ENCODE data around the gene CCDC30.
A peak's percentile ranks its signal among the peaks of the same experiment; 100 is the strongest.

The CCDC30 gene

GRCh38 chr1:42453386-42453785, 9.7 kb upstream of the CCDC30 start:
- Histone ChIP-seq H4K20me1 (ENCODE audit: insufficient read depth, low read length, poor library complexity, severe bottlenecking) (peaks cover 6% of the 10 kb centered on the region), H3F3A (ENCODE audit: low read depth) (no peaks in the 10 kb centered on the region)
- TF ChIP-seq EZH2phosphoT487 (IDR thresholded peaks at IDR 0.05; ENCODE audit: borderline replicate concordance) (no peak), CTCF (conservative IDR thresholded peaks at IDR 0.05; ENCODE audit: low read length) (no peak)

GRCh38 chr1:42454403-42454802, 8.7 kb upstream of the CCDC30 start:
- H3K36me3 ChIP-seq (ENCODE audit: insufficient read depth, low read length): peaks cover 4% of the 10 kb centered on the region; the same call in 1 of the 2 replicates
- no peak overlapping the region for H3K4me3 ChIP-seq (ENCODE audit: low read length, poor library complexity, severe bottlenecking)
- H3F3A ChIP-seq (ENCODE audit: low read depth): no peaks in the 10 kb centered on the region
- peaks cover 23% of the 10 kb centered on the region for H3K79me2 ChIP-seq (ENCODE audit: insufficient read depth, low read length)
- H3K9me2 ChIP-seq (replicated peaks; ENCODE audit: low read depth, low read length): no peaks in the 10 kb centered on the region
- H3K4me2 ChIP-seq (ENCODE audit: low read depth, low read length, poor library complexity, severe bottlenecking): no peak overlapping the region
- no peaks in the 10 kb centered on the region for H3K9me3 ChIP-seq (ENCODE audit: insufficient read depth, low read depth, low read length)
- TF ChIP-seq EZH2phosphoT487 (IDR thresholded peaks at IDR 0.05; ENCODE audit: borderline replicate concordance) (no peak), CTCF (conservative IDR thresholded peaks at IDR 0.05; ENCODE audit: low read length) (no peak)
- H3K4me1 ChIP-seq (ENCODE audit: insufficient read depth, low read length, poor library complexity, severe bottlenecking): peaks cover 17% of the 10 kb centered on the region
- H2AFZ ChIP-seq (ENCODE audit: low read length): no peak overlapping the region
- peaks cover 8% of the 10 kb centered on the region for H4K20me1 ChIP-seq (ENCODE audit: insufficient read depth, low read length, poor library complexity, severe bottlenecking)
- no peak overlapping the region for H3K9ac ChIP-seq (ENCODE audit: low read depth, low read length, poor library complexity, severe bottlenecking)
- H3K27me3 ChIP-seq (ENCODE audit: insufficient read depth, low read length, poor library complexity, severe bottlenecking): no peaks in the 10 kb centered on the region

More at GRCh38 chr1:42453386-42453785, 9.7 kb upstream of the CCDC30 start:
- Histone ChIP-seq H3K9me3 (ENCODE audit: insufficient read depth, low read depth, low read length) (no peaks in the 10 kb centered on the region), H3K4me3 (ENCODE audit: low read length, poor library complexity, severe bottlenecking) (no peak overlapping the region), H3K9me2 (replicated peaks; ENCODE audit: low read depth, low read length) (no peaks in the 10 kb centered on the region), H3K9ac (ENCODE audit: low read depth, low read length, poor library complexity, severe bottlenecking) (no peak overlapping the region), H3K79me2 (ENCODE audit: insufficient read depth, low read length) (peaks cover 17% of the 10 kb centered on the region), H3K4me2 (ENCODE audit: low read depth, low read length, poor library complexity, severe bottlenecking) (no peak overlapping the region), H3K36me3 (ENCODE audit: insufficient read depth, low read length) (0 out of 2 replicates have a peak, but pooled peaks cover under 1% of the 10 kb centered on the region), H3K4me1 (ENCODE audit: insufficient read depth, low read length, poor library complexity, severe bottlenecking) (peaks cover 13% of the 10 kb centered on the region), H2AFZ (ENCODE audit: low read length) (no peak overlapping the region), H3K27me3 (ENCODE audit: insufficient read depth, low read length, poor library complexity, severe bottlenecking) (no peaks in the 10 kb centered on the region)

GRCh38 chr1:42456010-42456753, 6.9 kb upstream of the CCDC30 start, which contains the start of the genes PPCS and ZMYND12:
TSS of gene PPCS (plus strand) at chr1:42456543. CDS start at chr1:42456566, 23 bp downstream.
TSS of gene ZMYND12 (minus strand) at chr1:42456022. CDS start at chr1:42455997, 25 bp downstream.
- H3K9me3 ChIP-seq (ENCODE audit: insufficient read depth, low read depth, low read length): no peaks in the 10 kb centered on the region
- H3K4me1 ChIP-seq (ENCODE audit: insufficient read depth, low read length, poor library complexity, severe bottlenecking): peaks cover 17% of the 10 kb centered on the region
- peak within 1 kb of the TSS; percentile 98 for H2AFZ ChIP-seq (ENCODE audit: low read length)
- peak within 1 kb of the TSS; percentile 97 for H3K4me2 ChIP-seq (ENCODE audit: low read depth, low read length, poor library complexity, severe bottlenecking)
- H3K79me2 ChIP-seq (ENCODE audit: insufficient read depth, low read length): peaks cover 23% of the 10 kb centered on the region
- peak within 1 kb of the TSS; percentile 88 for H3K4me3 ChIP-seq (ENCODE audit: low read length, poor library complexity, severe bottlenecking)
- peaks cover 4% of the 10 kb centered on the region; the same call in 1 of the 2 replicates for H3K36me3 ChIP-seq (ENCODE audit: insufficient read depth, low read length)
- no peaks in the 10 kb centered on the region for H3F3A ChIP-seq (ENCODE audit: low read depth)
- TF ChIP-seq EZH2phosphoT487 (IDR thresholded peaks at IDR 0.05; ENCODE audit: borderline replicate concordance): no peak
- TF ChIP-seq CTCF (conservative IDR thresholded peaks at IDR 0.05; ENCODE audit: low read length): no peak
- peak within 1 kb of the TSS; percentile 89 for H3K9ac ChIP-seq (ENCODE audit: low read depth, low read length, poor library complexity, severe bottlenecking)
- peaks cover 8% of the 10 kb centered on the region for H4K20me1 ChIP-seq (ENCODE audit: insufficient read depth, low read length, poor library complexity, severe bottlenecking)
- H3K27me3 ChIP-seq (ENCODE audit: insufficient read depth, low read length, poor library complexity, severe bottlenecking): no peaks in the 10 kb centered on the region
- no peaks in the 10 kb centered on the region for H3K9me2 ChIP-seq (replicated peaks; ENCODE audit: low read depth, low read length)
